GM19351 (cell line): ENCODE data around the gene SLC6A9.

Source experiments
- ATAC-seq: cut with Tn5 transposase; IDR thresholded peaks from one replicate; pipeline ENCODE4 v1.9.1; 2021; ENCODE audit warnings: mild to moderate bottlenecking, moderate library complexity; ENCODE audit not compliant: unreplicated experiment

SLC6A9 gene

DNA sequence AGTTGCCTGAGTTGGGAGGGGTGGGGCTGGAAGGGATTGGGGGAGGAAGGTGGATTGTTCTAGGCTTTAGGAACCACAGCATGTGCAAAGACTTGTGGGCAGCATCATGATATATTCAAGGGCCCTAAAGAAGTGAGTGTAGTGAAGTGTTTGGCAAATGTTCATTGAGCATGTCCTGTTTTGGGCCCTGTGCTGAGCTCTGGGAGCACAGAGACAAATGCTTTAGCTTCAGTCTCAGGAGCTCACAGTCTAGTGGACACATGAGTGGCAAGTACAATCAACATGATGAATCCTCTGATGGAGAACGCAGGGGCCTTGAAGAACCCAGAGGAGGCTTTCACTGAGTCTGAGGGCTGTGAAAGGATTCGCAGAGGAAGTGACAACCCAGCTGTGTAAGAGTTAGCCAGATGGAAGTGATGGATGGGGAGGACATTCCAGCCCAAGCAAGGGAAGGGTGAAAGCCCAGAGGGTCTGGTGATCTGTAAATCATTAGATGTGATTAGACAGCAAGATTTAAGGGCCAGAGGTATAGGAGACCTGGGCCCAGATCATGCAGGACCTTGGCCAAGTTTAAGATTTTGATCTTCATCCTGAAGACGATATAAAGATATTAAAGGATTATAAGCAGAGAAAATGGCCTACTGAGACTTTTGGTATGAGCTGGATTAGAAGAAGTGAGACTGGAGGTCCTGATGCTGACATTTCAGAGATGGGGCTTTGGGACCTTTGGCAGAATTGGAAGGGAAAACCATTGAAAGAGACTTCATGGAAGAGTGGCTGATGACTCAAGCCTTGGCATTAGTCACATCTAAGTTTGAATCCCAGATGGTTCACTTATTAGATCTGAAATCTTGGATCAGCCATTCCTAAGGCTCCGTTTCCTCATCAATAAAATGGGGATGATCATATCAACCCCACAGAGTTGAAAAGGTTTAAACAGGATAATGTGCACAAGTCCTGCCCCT, 80.0 kb downstream of the SLC6A9 start:
- ATAC-seq: no peak

DNA sequence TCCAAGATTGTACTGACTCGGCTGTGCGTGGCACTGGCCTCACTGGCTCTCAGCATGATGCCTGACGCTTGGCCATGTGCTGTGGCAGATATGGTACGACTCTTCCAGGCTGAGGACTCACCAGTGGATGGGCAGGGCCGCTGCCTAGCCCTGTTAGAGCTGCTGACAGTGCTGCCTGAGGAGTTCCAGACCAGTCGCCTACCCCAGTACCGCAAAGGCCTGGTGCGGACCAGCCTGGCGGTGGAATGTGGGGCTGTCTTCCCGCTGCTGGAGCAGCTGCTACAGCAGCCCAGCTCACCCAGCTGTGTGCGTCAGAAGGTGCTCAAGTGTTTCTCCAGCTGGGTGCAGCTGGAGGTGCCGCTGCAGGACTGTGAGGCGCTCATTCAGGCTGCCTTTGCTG, 81.6 kb downstream of the SLC6A9 start:
- ATAC-seq: no peak

DNA sequence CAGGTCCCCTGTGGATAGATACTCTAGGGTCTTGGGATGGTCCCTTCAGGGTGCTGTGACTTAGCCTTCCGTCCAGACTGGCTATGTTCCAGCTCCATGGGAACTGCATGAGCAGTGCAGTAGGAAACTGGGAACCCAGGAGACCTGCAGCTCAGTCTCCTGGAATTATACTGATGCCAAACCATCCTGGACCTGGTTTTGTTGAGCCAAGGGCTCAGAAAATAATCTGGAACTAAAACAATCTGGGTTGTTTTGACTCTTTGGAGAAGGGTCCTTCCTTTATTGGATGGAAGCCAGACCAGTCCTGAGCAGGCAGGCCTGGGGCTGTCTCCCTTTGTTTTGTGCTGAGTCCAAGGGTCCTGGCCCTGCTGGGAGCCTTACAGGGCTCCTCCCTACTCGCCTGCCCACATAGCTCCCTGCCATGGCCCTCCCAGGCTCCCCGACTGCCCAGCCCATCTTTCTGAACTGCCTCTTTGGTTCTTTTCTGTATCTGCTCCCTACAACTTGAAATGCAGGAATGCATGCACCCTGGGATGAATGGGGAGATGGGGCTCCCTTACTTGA, 83.3 kb downstream of the SLC6A9 start:
- no peak for ATAC-seq

DNA sequence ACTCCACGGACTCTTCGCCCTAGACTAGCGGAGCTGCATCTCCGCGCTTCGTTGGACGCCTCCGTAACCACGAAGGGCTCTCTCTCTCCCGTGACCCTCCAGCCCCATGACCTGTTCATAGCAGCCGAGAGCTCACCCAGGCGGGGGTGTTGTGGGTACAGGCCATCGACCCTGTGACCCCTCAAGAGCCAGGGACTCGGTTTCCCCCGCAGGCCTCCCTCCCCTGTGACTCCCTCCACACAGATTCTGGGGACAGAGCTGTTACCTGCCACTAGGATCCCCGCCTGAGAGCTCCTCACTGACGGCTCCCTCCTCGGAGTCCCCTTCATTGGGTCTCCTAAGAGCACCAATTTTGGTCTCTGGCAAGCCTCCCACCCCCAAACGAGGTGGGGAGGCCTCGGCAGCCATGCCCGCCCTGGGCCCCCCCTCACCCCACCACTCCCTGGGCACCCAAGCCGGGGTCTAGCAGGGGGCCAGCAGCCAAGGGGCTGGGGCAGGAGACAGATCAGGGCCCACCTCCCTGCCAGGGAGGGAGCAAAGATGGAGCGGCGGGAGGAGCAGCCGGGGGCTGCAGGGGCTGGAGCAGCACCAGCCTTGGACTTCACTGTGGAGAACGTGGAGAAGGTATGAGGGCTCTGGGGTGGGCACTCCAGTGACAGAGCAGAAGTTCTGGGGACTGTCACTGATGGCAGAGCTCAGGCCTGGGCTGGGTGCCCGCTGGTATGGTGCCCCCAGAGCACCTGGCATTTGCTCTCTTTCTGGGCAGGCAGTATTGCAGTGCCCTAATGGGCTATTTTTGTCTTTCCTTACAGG, 84.0 kb downstream of the SLC6A9 start:
- no peak for ATAC-seq
